Parathyroid adenoma (tissue), 2 donors: ENCODE results near the gene ANGPTL2.

Experiments used
- H2AFZ ChIP-seq: fragments of 300-600 bp; sonication (generic); one replicate; pipeline ENCODE4 v1.7.0; 2017; ENCODE audit warnings: antibody characterized with exemption, mild to moderate bottlenecking
- H3K27ac ChIP-seq: fragments of 300-600 bp; sonication (generic); one replicate; pipeline ENCODE4 v1.7.0; 2017
- H3K27me3 ChIP-seq: fragments of 300-600 bp; sonication (generic); one replicate; pipeline ENCODE4 v1.7.0; 2017; ENCODE audit warnings: low read length; ENCODE audit not compliant: control insufficient read depth, insufficient read depth
- H3K36me3 ChIP-seq: fragments of 300-600 bp; sonication (generic); one replicate; pipeline ENCODE4 v1.7.0; 2017; ENCODE audit warnings: low read length; ENCODE audit not compliant: control insufficient read depth, insufficient read depth
- H3K4me1 ChIP-seq: fragments of 300-600 bp; sonication (generic); one replicate; pipeline ENCODE4 v1.7.0; 2017; ENCODE audit warnings: control low read depth
- H3K4me2 ChIP-seq: fragments of 300-600 bp; sonication (generic); one replicate; pipeline ENCODE4 v1.7.0; 2017; ENCODE audit warnings: low read length
- H3K4me3 ChIP-seq: fragments of 300-600 bp; sonication (generic); one replicate; pipeline ENCODE4 v1.7.0; 2017; ENCODE audit warnings: low read depth, low read length
- H3K79me2 ChIP-seq: fragments of 300-600 bp; sonication (generic); one replicate; pipeline ENCODE4 v1.7.0; 2017; ENCODE audit warnings: control low read depth
- H3K9ac ChIP-seq: fragments of 300-600 bp; sonication (generic); one replicate; pipeline ENCODE4 v1.7.0; 2017; ENCODE audit warnings: mild to moderate bottlenecking
- H3K9me3 ChIP-seq: fragments of 300-600 bp; sonication (generic); one replicate; pipeline ENCODE4 v1.7.0; 2017; ENCODE audit warnings: low read length; ENCODE audit not compliant: control insufficient read depth
- TF ChIP-seq, protein P1 (sequence below): fragments of 300-600 bp; sonication (generic); IDR thresholded peaks from one replicate; pipeline ENCODE4 v1.7.0; 2017; ENCODE audit warnings: antibody characterized with exemption, mild to moderate bottlenecking
- donor health status: primary hyperparathyroidism.

The ANGPTL2 gene

DNA sequence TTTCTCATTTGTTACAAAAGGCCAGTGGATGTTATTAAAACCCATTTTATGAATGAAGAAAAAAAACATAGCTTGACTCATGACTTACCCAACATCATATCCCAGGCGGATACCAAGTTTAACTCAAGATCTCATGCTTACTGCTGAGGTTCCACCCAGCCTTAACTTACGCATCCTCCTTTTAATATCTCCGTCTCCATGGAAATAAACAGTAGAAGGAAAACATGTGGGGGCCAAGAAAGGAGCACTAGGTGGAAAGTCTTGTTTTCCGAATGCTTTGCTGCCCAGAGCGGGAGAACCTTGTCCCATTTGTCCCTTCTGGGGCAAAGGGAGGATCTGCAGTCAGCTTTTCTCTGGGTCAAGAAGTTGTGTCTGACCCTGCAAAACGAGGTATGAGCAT, 44.1 kb downstream of the ANGPTL2 start:
- Histone ChIP-seq H3K4me1 (no peaks in the 10 kb centered on the region), H3K27ac (no peak overlapping the region), H3K4me2 (no peak overlapping the region), H3K4me3 (no peak overlapping the region), H3K27me3 (no peaks in the 10 kb centered on the region), H3K9me3 (no peaks in the 10 kb centered on the region), H3K9ac (no peak overlapping the region), H2AFZ (no peak overlapping the region), H3K36me3 (no peaks in the 10 kb centered on the region), H3K79me2 (no peaks in the 10 kb centered on the region)
- TF ChIP-seq, protein P1, sequence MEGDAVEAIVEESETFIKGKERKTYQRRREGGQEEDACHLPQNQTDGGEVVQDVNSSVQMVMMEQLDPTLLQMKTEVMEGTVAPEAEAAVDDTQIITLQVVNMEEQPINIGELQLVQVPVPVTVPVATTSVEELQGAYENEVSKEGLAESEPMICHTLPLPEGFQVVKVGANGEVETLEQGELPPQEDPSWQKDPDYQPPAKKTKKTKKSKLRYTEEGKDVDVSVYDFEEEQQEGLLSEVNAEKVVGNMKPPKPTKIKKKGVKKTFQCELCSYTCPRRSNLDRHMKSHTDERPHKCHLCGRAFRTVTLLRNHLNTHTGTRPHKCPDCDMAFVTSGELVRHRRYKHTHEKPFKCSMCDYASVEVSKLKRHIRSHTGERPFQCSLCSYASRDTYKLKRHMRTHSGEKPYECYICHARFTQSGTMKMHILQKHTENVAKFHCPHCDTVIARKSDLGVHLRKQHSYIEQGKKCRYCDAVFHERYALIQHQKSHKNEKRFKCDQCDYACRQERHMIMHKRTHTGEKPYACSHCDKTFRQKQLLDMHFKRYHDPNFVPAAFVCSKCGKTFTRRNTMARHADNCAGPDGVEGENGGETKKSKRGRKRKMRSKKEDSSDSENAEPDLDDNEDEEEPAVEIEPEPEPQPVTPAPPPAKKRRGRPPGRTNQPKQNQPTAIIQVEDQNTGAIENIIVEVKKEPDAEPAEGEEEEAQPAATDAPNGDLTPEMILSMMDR: no peak

DNA sequence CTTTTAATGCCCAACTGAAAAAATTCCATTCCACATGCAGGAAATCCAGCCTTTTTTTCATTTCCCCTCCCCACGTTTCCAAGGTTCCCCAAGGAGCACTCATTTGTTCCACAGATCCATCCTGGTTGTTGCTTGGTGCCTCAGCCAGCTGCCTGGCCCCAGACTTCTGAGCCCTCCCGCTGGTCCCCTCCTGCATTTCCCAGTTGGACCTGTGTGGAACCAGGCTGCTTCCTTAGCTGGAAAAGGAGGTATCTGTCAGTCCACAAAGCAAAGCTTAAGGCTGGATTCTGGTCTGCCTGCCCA, 44.8 kb downstream of the ANGPTL2 start:
- H3K27ac ChIP-seq: no peak overlapping the region
- no peaks in the 10 kb centered on the region for H3K79me2 ChIP-seq
- TF ChIP-seq, protein P1: no peak
- no peak overlapping the region for H3K4me3 ChIP-seq
- no peaks in the 10 kb centered on the region for H3K4me1 ChIP-seq
- no peak overlapping the region for H2AFZ ChIP-seq
- no peak overlapping the region for H3K4me2 ChIP-seq
- H3K27me3 ChIP-seq: no peaks in the 10 kb centered on the region
- no peaks in the 10 kb centered on the region for H3K36me3 ChIP-seq
- H3K9me3 ChIP-seq: no peaks in the 10 kb centered on the region
- no peak overlapping the region for H3K9ac ChIP-seq

GRCh38 chr9:127076860-127077643, 45.4 kb downstream of the ANGPTL2 start:
- Histone ChIP-seq H3K9me3 (no peaks in the 10 kb centered on the region), H3K27ac (no peak overlapping the region), H3K9ac (no peak overlapping the region), H3K27me3 (no peaks in the 10 kb centered on the region), H3K36me3 (no peaks in the 10 kb centered on the region), H2AFZ (no peak overlapping the region), H3K4me2 (no peak overlapping the region), H3K4me3 (no peak overlapping the region), H3K79me2 (no peaks in the 10 kb centered on the region), H3K4me1 (no peaks in the 10 kb centered on the region)
- TF ChIP-seq, protein P1: no peak

GRCh38 chr9:127075624-127076372, 46.6 kb downstream of the ANGPTL2 start:
- Histone ChIP-seq H3K79me2 (no peaks in the 10 kb centered on the region), H2AFZ (no peak overlapping the region), H3K4me1 (no peaks in the 10 kb centered on the region), H3K4me2 (peak overlapping the region; percentile 35), H3K4me3 (no peak overlapping the region), H3K27me3 (no peaks in the 10 kb centered on the region), H3K9ac (no peak overlapping the region), H3K9me3 (no peaks in the 10 kb centered on the region), H3K27ac (no peak overlapping the region), H3K36me3 (no peaks in the 10 kb centered on the region)
- TF ChIP-seq, protein P1: no peak
